CD14-positive monocyte (primary cell): ENCODE data around the gene KCTD13. TPM values are rescaled to one million over a fixed set of nuclear protein-coding genes. Genes with fewer than 3 reads are reported as not detected.

Source experiments
- DNase-seq, 3 donors: peaks; one replicate each; pipeline ENCODE4 v3.0.0-alpha.2; 2011 to 2022
- H2AFZ ChIP-seq: 2 replicates; pipeline ENCODE4 v1.6.0; 2012; ENCODE audit warnings: mild to moderate bottlenecking, low read depth, low read length, inconsistent platforms; ENCODE audit not compliant: insufficient read depth, poor library complexity, severe bottlenecking
- H3K27ac ChIP-seq, 2 donors: 1 replicate in 1 of 2; 2 replicates in 1 of 2; pipeline ENCODE4 v1.5.1; 2012 to 2013; ENCODE audit warnings: low read length in 2 of 2, control low read depth in 1 of 2, inconsistent platforms in 1 of 2, low read depth in 1 of 2, mild to moderate bottlenecking in 1 of 2
- H3K27me3 ChIP-seq, 2 donors: one replicate each; pipeline versions ENCODE4 v1.6.0 to v1.6.1; 2011 to 2013; ENCODE audit warnings: low read length in 2 of 2; ENCODE audit not compliant: control insufficient read depth in 2 of 2, insufficient read depth in 2 of 2
- H3K36me3 ChIP-seq, 2 donors: replicated peaks in 1 of 2; 1 replicate in 1 of 2; 2 replicates in 1 of 2; pipeline versions ENCODE4 v1.5.1 to v1.6.1; 2012 to 2013; ENCODE audit warnings: low read length in 2 of 2, control low read depth in 1 of 2, inconsistent platforms in 1 of 2, mild to moderate bottlenecking in 1 of 2; ENCODE audit not compliant: insufficient read depth in 2 of 2, control insufficient read depth in 1 of 2
- H3K4me1 ChIP-seq, 2 donors: 1 replicate in 1 of 2; 2 replicates in 1 of 2; pipeline versions ENCODE4 v1.5.1 to v1.6.1; 2012 to 2013; ENCODE audit warnings: low read length in 2 of 2, control low read depth in 1 of 2, inconsistent platforms in 1 of 2, mild to moderate bottlenecking in 1 of 2, moderate library complexity in 1 of 2; ENCODE audit not compliant: insufficient read depth in 2 of 2, control insufficient read depth in 1 of 2
- H3K4me2 ChIP-seq: replicated peaks from 2 replicates; pipeline ENCODE3; 2012; ENCODE audit warnings: low read length, moderate library complexity, mild to moderate bottlenecking; ENCODE audit not compliant: poor library complexity, severe bottlenecking; ENCODE audit errors: extremely low read depth
- H3K4me3 ChIP-seq, 3 experiments: fragments of 200-600 bp in 1 of 3; sonication (generic) in 1 of 3; replicated peaks in 1 of 3; 1 replicate in 2 of 3; 2 replicates in 1 of 3; pipeline ENCODE4 v1.5.1; 2011 to 2013; ENCODE audit warnings: low read length in 3 of 3, mild to moderate bottlenecking in 3 of 3, control low read depth in 2 of 3, low read depth in 2 of 3, inconsistent platforms in 1 of 3, moderate library complexity in 1 of 3
- H3K79me2 ChIP-seq: 2 replicates; pipeline ENCODE4 v1.6.0; 2012; ENCODE audit warnings: mild to moderate bottlenecking, control low read depth, inconsistent platforms, low read length, moderate library complexity; ENCODE audit not compliant: insufficient read depth
- H3K9ac ChIP-seq: 2 replicates; pipeline ENCODE4 v1.6.0; 2017; ENCODE audit warnings: low read length, mild to moderate bottlenecking; ENCODE audit not compliant: insufficient read depth, poor library complexity, severe bottlenecking
- H3K9me3 ChIP-seq, 2 donors: replicated peaks in 1 of 2; 1 replicate in 1 of 2; 2 replicates in 1 of 2; pipeline versions ENCODE4 v1.5.1 to v1.6.1; 2012 to 2013; ENCODE audit warnings: low read length in 2 of 2, control low read depth in 1 of 2; ENCODE audit not compliant: control insufficient read depth in 1 of 2, insufficient read depth in 1 of 2
- H4K20me1 ChIP-seq: 2 replicates; pipeline ENCODE4 v1.6.0; 2012; ENCODE audit warnings: mild to moderate bottlenecking, low read length, control low read depth, moderate library complexity; ENCODE audit not compliant: insufficient read depth
- H3K27ac Mint-ChIP-seq, 7 donors: one replicate each; pipeline ENCODE4 v1.8.0; 2020; ENCODE audit warnings: mild to moderate bottlenecking in 7 of 7, mixed read lengths in 7 of 7, moderate library complexity in 6 of 7, inconsistent platforms in 2 of 7
- H3K27me3 Mint-ChIP-seq, 3 donors: one replicate each; pipeline ENCODE4 v1.8.0; 2021 to 2022; ENCODE audit warnings: low read depth in 3 of 3, mild to moderate bottlenecking in 3 of 3, mixed read lengths in 3 of 3, moderate library complexity in 3 of 3, inconsistent platforms in 1 of 3
- H3K36me3 Mint-ChIP-seq, 2 donors: one replicate each; pipeline ENCODE4 v1.8.0; 2020; ENCODE audit warnings: mixed read lengths in 2 of 2, inconsistent platforms in 1 of 2, mild to moderate bottlenecking in 1 of 2
- H3K4me1 Mint-ChIP-seq: one replicate; pipeline ENCODE4 v1.8.0; 2020; ENCODE audit warnings: mild to moderate bottlenecking, mixed read lengths
- H3K4me3 Mint-ChIP-seq, 2 donors: one replicate each; pipeline ENCODE4 v1.8.0; 2020; ENCODE audit warnings: mild to moderate bottlenecking in 2 of 2, mixed read lengths in 2 of 2, moderate library complexity in 1 of 2
- H3K9me3 Mint-ChIP-seq, 7 donors: one replicate each; pipeline ENCODE4 v1.8.0; 2020 to 2022; ENCODE audit warnings: mixed read lengths in 7 of 7, mild to moderate bottlenecking in 6 of 7, moderate library complexity in 6 of 7, inconsistent platforms in 2 of 7
- WGBS: methylation state at CpG from one replicate; pipeline ENCODE4 v1.1.5; 2013; ENCODE audit warnings: missing lambda C conversion rate; ENCODE audit not compliant: insufficient coverage; 5-methylcytosine and 5-hydroxymethylcytosine counted together
- intact Hi-C, 2 donors: fragments of 100-400 bp; cut with micrococcal nuclease; formaldehyde crosslinking; loops; one replicate each; pipeline versions ENCODE4 v1.15.0 to v1.15.1; 2023
- polyA plus RNA-seq, 3 donors: library from polyadenylated mRNA; depleted of rRNA in 1 of 3; unstranded in 2 of 3; stranded (reverse) in 1 of 3; fragments of 300-500 nt in 2 of 3; fragments of >200 nt in 1 of 3; fragmentation: Illumina TruSeq in 2 of 3; gene quantifications; 1 replicate in 2 of 3; 2 replicates in 1 of 3; pipeline ENCODE4 v1.2.3, GENCODE V29; 2012 to 2021
- TF ChIP-seq, protein P1 (sequence below): fragments of 200-600 bp; IDR thresholded peaks from one replicate; pipeline ENCODE4 v1.8.0; 2022; ENCODE audit warnings: antibody characterized with exemption, mild to moderate bottlenecking

The KCTD13 gene
- polyA plus RNA-seq, 3 donors = 4.0 to 36.6 (median 4.7) TPM

DNA sequence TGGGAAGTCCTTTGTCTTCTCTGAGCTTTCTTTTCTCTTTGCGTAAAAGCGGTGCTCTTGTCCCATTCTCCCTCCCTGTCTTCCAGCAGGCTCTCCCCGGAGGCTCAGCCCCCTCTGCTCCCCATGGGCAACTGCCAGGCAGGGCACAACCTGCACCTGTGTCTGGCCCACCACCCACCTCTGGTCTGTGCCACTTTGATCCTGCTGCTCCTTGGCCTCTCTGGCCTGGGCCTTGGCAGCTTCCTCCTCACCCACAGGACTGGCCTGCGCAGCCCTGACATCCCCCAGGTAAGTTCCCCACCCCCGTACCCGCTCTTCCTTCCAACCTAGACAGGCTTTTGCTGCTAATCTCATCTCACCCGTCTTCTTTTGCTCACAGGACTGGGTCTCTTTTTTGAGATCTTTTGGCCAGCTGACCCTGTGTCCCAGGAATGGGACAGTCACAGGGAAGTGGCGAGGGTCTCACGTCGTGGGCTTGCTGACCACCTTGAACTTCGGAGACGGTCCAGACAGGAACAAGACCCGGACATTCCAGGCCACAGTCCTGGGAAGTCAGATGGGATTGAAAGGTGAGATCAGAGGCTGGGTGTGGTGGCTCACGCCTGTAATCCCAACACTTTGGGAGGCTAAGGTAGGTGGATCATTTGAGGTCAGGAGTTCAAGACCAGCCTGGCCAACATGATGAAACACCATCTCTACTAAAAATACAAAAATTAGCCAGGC lies 37.2 kb upstream of the KCTD13 start:
- no peaks in the 10 kb centered on the region for H3K27me3 ChIP-seq
- peaks cover 2 to 3% (median 2%) of the 10 kb centered on the region in 3 donors for H3K27me3 Mint-ChIP-seq
- peak overlapping the region; percentile 95 to 96 for H3K4me3 Mint-ChIP-seq
- peak overlapping the region; percentile 88 to 98 (median 96) for H3K27ac Mint-ChIP-seq
- no peaks in the 10 kb centered on the region for H3K9me3 ChIP-seq
- H3K4me1 ChIP-seq = peaks cover 15 to 18% of the 10 kb centered on the region in 2 donors
- TF ChIP-seq, protein P1, sequence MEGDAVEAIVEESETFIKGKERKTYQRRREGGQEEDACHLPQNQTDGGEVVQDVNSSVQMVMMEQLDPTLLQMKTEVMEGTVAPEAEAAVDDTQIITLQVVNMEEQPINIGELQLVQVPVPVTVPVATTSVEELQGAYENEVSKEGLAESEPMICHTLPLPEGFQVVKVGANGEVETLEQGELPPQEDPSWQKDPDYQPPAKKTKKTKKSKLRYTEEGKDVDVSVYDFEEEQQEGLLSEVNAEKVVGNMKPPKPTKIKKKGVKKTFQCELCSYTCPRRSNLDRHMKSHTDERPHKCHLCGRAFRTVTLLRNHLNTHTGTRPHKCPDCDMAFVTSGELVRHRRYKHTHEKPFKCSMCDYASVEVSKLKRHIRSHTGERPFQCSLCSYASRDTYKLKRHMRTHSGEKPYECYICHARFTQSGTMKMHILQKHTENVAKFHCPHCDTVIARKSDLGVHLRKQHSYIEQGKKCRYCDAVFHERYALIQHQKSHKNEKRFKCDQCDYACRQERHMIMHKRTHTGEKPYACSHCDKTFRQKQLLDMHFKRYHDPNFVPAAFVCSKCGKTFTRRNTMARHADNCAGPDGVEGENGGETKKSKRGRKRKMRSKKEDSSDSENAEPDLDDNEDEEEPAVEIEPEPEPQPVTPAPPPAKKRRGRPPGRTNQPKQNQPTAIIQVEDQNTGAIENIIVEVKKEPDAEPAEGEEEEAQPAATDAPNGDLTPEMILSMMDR = no peak
- peak overlapping the region; percentile 85 to 92 for H3K27ac ChIP-seq
- H3K9ac ChIP-seq = peak overlapping the region; percentile 80
- DNase-seq = no peak
- H3K79me2 ChIP-seq = peaks cover 8% of the 10 kb centered on the region
- intact Hi-C loops = loop anchor here (5.0 kb wide), 1 partner anchor 36 kb away; the partner anchor contains the start of gene KCTD13 (in 2 of the 2)
- peak overlapping the region; percentile 87 to 93 (median 91) for H3K4me3 ChIP-seq
- H3K4me2 ChIP-seq = peak overlapping the region; percentile 98
- H2AFZ ChIP-seq = peak overlapping the region; percentile 92
- 90% methylated on average over 13 of the region's 14 CpGs for WGBS
- no peaks in the 10 kb centered on the region for H3K9me3 Mint-ChIP-seq
- peaks cover 12 to 18% of the 10 kb centered on the region in 2 donors for H3K36me3 ChIP-seq
- peaks cover 18% of the 10 kb centered on the region for H3K4me1 Mint-ChIP-seq
- peaks cover 18 to 30% of the 10 kb centered on the region in 2 donors for H3K36me3 Mint-ChIP-seq
- peaks cover under 1% of the 10 kb centered on the region for H4K20me1 ChIP-seq

DNA sequence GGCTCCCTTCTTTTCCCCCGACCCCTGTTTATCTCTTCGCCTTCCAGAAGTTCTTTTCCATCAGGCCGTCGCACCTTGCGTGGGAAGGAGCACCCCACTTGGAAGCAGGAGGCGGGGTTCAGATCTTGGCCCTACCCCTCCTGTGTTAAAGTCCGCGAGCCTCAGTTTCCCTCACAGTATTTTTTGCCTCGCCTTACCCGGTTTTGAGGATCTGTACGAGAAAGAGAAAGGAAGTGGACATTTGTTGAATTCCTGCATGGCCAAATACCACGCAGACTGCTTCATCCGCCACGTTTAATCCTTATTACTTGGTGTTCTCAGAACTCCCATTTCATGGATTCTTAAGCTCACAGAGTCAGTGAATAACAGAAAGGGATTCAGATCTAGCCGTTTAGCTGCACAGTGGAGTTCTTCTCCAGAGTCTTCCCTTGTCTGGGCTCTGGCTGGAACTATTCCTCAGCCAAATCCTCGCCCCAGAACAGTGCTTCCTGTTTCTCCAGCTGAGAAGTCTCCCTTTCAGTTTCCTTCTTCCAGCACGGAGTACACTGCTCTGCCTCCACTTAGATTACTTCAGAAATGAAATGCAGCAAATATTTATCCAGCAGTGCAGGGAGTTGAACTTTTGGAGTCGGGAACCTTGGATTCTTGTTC lies 36.4 kb upstream of the KCTD13 start:
- TF ChIP-seq, protein P1 = no peak
- Histone ChIP-seq H2AFZ (peak overlapping the region; percentile 92), H3K79me2 (peaks cover 8% of the 10 kb centered on the region), H3K9me3 (no peaks in the 10 kb centered on the region), H3K4me3 (peak overlapping the region; percentile 87 to 93 (median 91)), H3K4me1 (peaks cover 15 to 18% of the 10 kb centered on the region in 2 donors), H3K27ac (peak overlapping the region; percentile 85 to 92), H3K9ac (peak overlapping the region; percentile 80), H3K4me2 (peak overlapping the region; percentile 98), H3K27me3 (no peaks in the 10 kb centered on the region), H4K20me1 (no peaks in the 10 kb centered on the region), H3K36me3 (peaks cover 7 to 13% of the 10 kb centered on the region in 2 donors)
- 0% methylated on average over 8 of the region's 18 CpGs for WGBS
- intact Hi-C loops = loop anchor here (5.0 kb wide), 1 partner anchor 35 kb away; the partner anchor contains the start of gene KCTD13 (in 2 of the 2)
- peaks cover 2 to 8% (median 2%) of the 10 kb centered on the region in 3 donors for H3K27me3 Mint-ChIP-seq
- H3K4me1 Mint-ChIP-seq = peaks cover 18% of the 10 kb centered on the region
- H3K9me3 Mint-ChIP-seq = no peaks in the 10 kb centered on the region
- peaks cover 13 to 24% of the 10 kb centered on the region in 2 donors for H3K36me3 Mint-ChIP-seq
- H3K27ac Mint-ChIP-seq = peak overlapping the region; percentile 88 to 98 (median 96)
- peak overlapping the region; percentile 95 to 96 for H3K4me3 Mint-ChIP-seq
- peak; percentile 43 to 60 (median 60) for DNase-seq
